HL-60 (cell line): ENCODE measurements around the gene GATD1.

ENCODE experiments used
- GABPA ChIP-seq: IDR thresholded peaks from 2 replicates; pipeline ENCODE4 v1.6.1; 2012; ENCODE audit warnings: low read depth
- POLR2AphosphoS5 ChIP-seq: IDR thresholded peaks from 2 replicates; pipeline ENCODE4 v1.6.1; 2012; ENCODE audit warnings: low read depth
- TF ChIP-seq, protein P1 (sequence below): IDR thresholded peaks from one replicate; pipeline ENCODE4 v1.5.1; 2011; ENCODE audit warnings: low read length, control low read depth, inconsistent platforms; ENCODE audit not compliant: insufficient read depth
- TF ChIP-seq, protein P2 (sequence below): IDR thresholded peaks from 2 replicates; pipeline ENCODE4 v1.6.1; 2012; ENCODE audit warnings: low read depth; ENCODE audit not compliant: insufficient replicate concordance

- TF ChIP-seq, protein P1, sequence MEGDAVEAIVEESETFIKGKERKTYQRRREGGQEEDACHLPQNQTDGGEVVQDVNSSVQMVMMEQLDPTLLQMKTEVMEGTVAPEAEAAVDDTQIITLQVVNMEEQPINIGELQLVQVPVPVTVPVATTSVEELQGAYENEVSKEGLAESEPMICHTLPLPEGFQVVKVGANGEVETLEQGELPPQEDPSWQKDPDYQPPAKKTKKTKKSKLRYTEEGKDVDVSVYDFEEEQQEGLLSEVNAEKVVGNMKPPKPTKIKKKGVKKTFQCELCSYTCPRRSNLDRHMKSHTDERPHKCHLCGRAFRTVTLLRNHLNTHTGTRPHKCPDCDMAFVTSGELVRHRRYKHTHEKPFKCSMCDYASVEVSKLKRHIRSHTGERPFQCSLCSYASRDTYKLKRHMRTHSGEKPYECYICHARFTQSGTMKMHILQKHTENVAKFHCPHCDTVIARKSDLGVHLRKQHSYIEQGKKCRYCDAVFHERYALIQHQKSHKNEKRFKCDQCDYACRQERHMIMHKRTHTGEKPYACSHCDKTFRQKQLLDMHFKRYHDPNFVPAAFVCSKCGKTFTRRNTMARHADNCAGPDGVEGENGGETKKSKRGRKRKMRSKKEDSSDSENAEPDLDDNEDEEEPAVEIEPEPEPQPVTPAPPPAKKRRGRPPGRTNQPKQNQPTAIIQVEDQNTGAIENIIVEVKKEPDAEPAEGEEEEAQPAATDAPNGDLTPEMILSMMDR: no peak
- TF ChIP-seq, protein P2, sequence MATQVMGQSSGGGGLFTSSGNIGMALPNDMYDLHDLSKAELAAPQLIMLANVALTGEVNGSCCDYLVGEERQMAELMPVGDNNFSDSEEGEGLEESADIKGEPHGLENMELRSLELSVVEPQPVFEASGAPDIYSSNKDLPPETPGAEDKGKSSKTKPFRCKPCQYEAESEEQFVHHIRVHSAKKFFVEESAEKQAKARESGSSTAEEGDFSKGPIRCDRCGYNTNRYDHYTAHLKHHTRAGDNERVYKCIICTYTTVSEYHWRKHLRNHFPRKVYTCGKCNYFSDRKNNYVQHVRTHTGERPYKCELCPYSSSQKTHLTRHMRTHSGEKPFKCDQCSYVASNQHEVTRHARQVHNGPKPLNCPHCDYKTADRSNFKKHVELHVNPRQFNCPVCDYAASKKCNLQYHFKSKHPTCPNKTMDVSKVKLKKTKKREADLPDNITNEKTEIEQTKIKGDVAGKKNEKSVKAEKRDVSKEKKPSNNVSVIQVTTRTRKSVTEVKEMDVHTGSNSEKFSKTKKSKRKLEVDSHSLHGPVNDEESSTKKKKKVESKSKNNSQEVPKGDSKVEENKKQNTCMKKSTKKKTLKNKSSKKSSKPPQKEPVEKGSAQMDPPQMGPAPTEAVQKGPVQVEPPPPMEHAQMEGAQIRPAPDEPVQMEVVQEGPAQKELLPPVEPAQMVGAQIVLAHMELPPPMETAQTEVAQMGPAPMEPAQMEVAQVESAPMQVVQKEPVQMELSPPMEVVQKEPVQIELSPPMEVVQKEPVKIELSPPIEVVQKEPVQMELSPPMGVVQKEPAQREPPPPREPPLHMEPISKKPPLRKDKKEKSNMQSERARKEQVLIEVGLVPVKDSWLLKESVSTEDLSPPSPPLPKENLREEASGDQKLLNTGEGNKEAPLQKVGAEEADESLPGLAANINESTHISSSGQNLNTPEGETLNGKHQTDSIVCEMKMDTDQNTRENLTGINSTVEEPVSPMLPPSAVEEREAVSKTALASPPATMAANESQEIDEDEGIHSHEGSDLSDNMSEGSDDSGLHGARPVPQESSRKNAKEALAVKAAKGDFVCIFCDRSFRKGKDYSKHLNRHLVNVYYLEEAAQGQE: no peak
- no peak for TF ChIP-seq POLR2AphosphoS5
- no peak for TF ChIP-seq GABPA
Observed at GRCh38 chr11:818396-819128, 41.3 kb upstream of the GATD1 start, which contains the start of gene PNPLA2.
